ENCODE results near the gene MON1B. TPM values are rescaled to one million over a fixed set of nuclear protein-coding genes. Genes with fewer than 3 reads are reported as not detected.

MON1B gene
- 18.0 and 19.5 TPM in 2 replicates for total RNA-seq

DNA sequence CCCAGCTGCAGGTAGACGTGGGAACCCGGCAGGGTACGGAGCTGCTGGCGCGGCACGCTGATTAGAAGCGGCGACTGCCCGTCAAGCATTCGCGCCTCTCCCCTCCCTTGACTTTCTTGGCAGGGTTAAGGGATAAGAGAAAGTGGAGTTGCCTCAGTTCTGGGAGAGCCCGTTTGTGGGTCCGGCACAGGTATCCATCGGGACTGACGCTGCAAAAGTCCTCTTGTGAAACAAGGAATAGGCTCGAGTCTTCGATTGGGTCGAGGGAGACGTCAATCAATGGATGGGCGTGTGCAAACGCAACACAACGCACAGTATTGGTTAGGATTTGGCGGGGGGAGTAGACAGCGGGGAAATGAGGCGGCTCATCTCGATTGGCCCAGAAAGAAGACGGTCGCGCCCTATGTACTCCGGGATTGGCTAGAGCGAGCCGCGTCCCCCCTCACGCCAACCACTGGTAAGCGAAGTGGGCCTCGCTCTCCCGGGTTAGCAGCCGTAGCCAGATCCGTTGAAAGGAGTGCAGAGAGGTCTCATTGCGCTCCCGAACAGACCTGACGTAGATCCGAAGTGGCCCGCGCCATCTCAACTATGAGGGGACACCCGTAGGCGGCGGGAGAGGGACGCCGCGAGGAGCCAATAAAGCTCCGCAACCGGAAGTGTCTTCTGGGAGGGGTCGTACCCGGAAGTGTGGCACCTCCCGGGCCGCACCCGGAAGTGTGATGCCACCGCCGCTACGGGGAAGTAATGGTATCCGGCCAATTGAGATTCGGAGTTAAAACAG is at the start of gene MON1B:
Gene MON1B, plus strand, starts transcription at position 713 of the 781 bp plus-strand sequence. CDS start 296 bp downstream, outside the sequence.
- H3K4me2 ChIP-seq (ENCODE audit: insufficient read depth, low read length) = peak within 1 kb of the TSS; percentile 98
- peak within 1 kb of the TSS; percentile 88 for H3K27ac ChIP-seq (ENCODE audit: low read depth, low read length)
- peaks cover 4% of the 10 kb centered on the region for H4K20me1 ChIP-seq (ENCODE audit: insufficient read depth, low read length)
- H3K4me1 ChIP-seq (ENCODE audit: insufficient read depth, low read length) = peaks cover 9% of the 10 kb centered on the region
- H3K9me3 ChIP-seq (ENCODE audit: low read depth, low read length) = no peaks in the 10 kb centered on the region
- H3K79me2 ChIP-seq (ENCODE audit: insufficient read depth, low read length) = peaks cover 27% of the 10 kb centered on the region
- peak; percentile 100 for DNase-seq (ENCODE audit: insufficient read length, low spot score, missing footprints)
- H3K4me3 ChIP-seq (ENCODE audit: insufficient read depth, low read length) = peak within 1 kb of the TSS; percentile 90
- no peaks in the 10 kb centered on the region for H3K27me3 ChIP-seq (ENCODE audit: insufficient read depth, low read length)
- no peak for TF ChIP-seq CTCF (IDR thresholded peaks at IDR 0.05; ENCODE audit: extremely low read depth, low read depth, low read length)
- H2AFZ ChIP-seq (ENCODE audit: low read length) = peak within 1 kb of the TSS; percentile 99
- peaks cover 8% of the 10 kb centered on the region for H3K36me3 ChIP-seq (ENCODE audit: insufficient read depth, low read length)

- Histone ChIP-seq H3K4me1 (ENCODE audit: insufficient read depth, low read length) (no peaks in the 10 kb centered on the region), H3K27me3 (ENCODE audit: insufficient read depth, low read length) (no peaks in the 10 kb centered on the region), H4K20me1 (ENCODE audit: insufficient read depth, low read length) (no peaks in the 10 kb centered on the region), H3K4me3 (ENCODE audit: insufficient read depth, low read length) (no peak overlapping the region), H3K79me2 (ENCODE audit: insufficient read depth, low read length) (no peaks in the 10 kb centered on the region), H3K9me3 (ENCODE audit: low read depth, low read length) (no peaks in the 10 kb centered on the region), H2AFZ (ENCODE audit: low read length) (no peak overlapping the region), H3K27ac (ENCODE audit: low read depth, low read length) (no peak overlapping the region), H3K4me2 (ENCODE audit: insufficient read depth, low read length) (no peak overlapping the region), H3K36me3 (ENCODE audit: insufficient read depth, low read length) (no peaks in the 10 kb centered on the region)
- no peak for TF ChIP-seq CTCF (IDR thresholded peaks at IDR 0.05; ENCODE audit: extremely low read depth, low read depth, low read length)
- DNase-seq (ENCODE audit: insufficient read length, low spot score, missing footprints) = no peak
Observed at GRCh38 chr16:77143364-77143763, 47.6 kb upstream of the MON1B start.

- Histone ChIP-seq H3K36me3 (ENCODE audit: insufficient read depth, low read length) (no peaks in the 10 kb centered on the region), H2AFZ (ENCODE audit: low read length) (no peak overlapping the region), H4K20me1 (ENCODE audit: insufficient read depth, low read length) (no peaks in the 10 kb centered on the region), H3K4me2 (ENCODE audit: insufficient read depth, low read length) (no peak overlapping the region), H3K27ac (ENCODE audit: low read depth, low read length) (no peak overlapping the region), H3K4me3 (ENCODE audit: insufficient read depth, low read length) (no peak overlapping the region), H3K9me3 (ENCODE audit: low read depth, low read length) (no peaks in the 10 kb centered on the region), H3K27me3 (ENCODE audit: insufficient read depth, low read length) (no peaks in the 10 kb centered on the region), H3K79me2 (ENCODE audit: insufficient read depth, low read length) (no peaks in the 10 kb centered on the region), H3K4me1 (ENCODE audit: insufficient read depth, low read length) (no peaks in the 10 kb centered on the region)
- TF ChIP-seq CTCF (IDR thresholded peaks at IDR 0.05; ENCODE audit: extremely low read depth, low read depth, low read length) = no peak
- DNase-seq (ENCODE audit: insufficient read length, low spot score, missing footprints) = no peak
Observed at GRCh38 chr16:77148121-77148520, 42.9 kb upstream of the MON1B start.

GRCh38 chr16:77157346-77158058 is 33.5 kb upstream of the MON1B start:
- Histone ChIP-seq H3K79me2 (ENCODE audit: insufficient read depth, low read length) (no peaks in the 10 kb centered on the region), H2AFZ (ENCODE audit: low read length) (no peak overlapping the region), H3K36me3 (ENCODE audit: insufficient read depth, low read length) (no peaks in the 10 kb centered on the region), H3K9me3 (ENCODE audit: low read depth, low read length) (no peaks in the 10 kb centered on the region), H3K27ac (ENCODE audit: low read depth, low read length) (no peak overlapping the region), H3K4me3 (ENCODE audit: insufficient read depth, low read length) (no peak overlapping the region), H4K20me1 (ENCODE audit: insufficient read depth, low read length) (no peaks in the 10 kb centered on the region), H3K27me3 (ENCODE audit: insufficient read depth, low read length) (no peaks in the 10 kb centered on the region), H3K4me1 (ENCODE audit: insufficient read depth, low read length) (no peaks in the 10 kb centered on the region), H3K4me2 (ENCODE audit: insufficient read depth, low read length) (no peak overlapping the region)
- no peak for DNase-seq (ENCODE audit: insufficient read length, low spot score, missing footprints)
- TF ChIP-seq CTCF (IDR thresholded peaks at IDR 0.05; ENCODE audit: extremely low read depth, low read depth, low read length) = no peak
